ENCODE measurements around the gene TDP1.

DNA sequence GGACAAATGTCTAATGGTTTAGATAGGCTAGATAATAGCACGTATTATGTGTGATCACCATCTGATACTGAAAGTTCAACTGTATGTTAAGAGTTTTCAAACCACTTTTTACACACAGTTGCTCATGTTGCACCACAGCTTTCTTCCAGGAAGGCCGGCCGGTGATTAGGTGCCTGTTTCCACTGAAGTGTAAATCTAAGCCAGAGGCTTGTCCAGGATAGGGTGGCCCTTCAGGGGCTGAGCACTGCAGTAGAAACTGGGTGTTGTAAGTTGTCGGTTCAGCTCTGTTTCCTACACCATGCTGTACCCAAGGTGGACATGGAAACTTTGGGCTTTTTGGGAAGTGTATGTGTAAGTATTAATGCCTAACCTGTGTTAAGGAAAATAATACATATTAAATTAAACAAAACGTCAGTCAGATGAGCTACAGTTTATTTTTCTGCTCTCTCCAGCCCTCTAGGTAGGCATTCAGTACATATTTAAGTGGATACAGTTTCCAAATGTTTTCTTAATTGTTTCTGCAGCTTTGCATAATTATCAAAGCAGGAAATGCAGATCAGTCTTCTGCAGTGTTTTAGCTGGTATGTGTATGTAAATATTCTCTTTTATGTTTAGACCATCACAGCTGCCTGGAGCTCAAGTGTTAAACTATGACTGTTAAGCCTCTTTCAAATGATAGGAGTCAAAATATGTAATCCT lies 30.9 kb downstream of the TDP1 start:
- TF ChIP-seq STAT1 (IDR thresholded peaks at IDR 0.05; ENCODE audit: unreplicated experiment) (no peak), POLR2AphosphoS5 (IDR thresholded peaks at IDR 0.05; ENCODE audit: low read depth) (no peak), ZNF331 (CRISPR knock-in tag; IDR thresholded peaks at IDR 0.05; ENCODE audit: low read depth) (no peak), CREB1 (CRISPR knock-in tag; IDR thresholded peaks at IDR 0.05; ENCODE audit: low read depth) (no peak)
- TF ChIP-seq, protein P1, sequence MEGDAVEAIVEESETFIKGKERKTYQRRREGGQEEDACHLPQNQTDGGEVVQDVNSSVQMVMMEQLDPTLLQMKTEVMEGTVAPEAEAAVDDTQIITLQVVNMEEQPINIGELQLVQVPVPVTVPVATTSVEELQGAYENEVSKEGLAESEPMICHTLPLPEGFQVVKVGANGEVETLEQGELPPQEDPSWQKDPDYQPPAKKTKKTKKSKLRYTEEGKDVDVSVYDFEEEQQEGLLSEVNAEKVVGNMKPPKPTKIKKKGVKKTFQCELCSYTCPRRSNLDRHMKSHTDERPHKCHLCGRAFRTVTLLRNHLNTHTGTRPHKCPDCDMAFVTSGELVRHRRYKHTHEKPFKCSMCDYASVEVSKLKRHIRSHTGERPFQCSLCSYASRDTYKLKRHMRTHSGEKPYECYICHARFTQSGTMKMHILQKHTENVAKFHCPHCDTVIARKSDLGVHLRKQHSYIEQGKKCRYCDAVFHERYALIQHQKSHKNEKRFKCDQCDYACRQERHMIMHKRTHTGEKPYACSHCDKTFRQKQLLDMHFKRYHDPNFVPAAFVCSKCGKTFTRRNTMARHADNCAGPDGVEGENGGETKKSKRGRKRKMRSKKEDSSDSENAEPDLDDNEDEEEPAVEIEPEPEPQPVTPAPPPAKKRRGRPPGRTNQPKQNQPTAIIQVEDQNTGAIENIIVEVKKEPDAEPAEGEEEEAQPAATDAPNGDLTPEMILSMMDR (conservative IDR thresholded peaks at IDR 0.05; ENCODE audit: low read depth in 2 of 2), result no peak
- TF ChIP-seq, protein P2, sequence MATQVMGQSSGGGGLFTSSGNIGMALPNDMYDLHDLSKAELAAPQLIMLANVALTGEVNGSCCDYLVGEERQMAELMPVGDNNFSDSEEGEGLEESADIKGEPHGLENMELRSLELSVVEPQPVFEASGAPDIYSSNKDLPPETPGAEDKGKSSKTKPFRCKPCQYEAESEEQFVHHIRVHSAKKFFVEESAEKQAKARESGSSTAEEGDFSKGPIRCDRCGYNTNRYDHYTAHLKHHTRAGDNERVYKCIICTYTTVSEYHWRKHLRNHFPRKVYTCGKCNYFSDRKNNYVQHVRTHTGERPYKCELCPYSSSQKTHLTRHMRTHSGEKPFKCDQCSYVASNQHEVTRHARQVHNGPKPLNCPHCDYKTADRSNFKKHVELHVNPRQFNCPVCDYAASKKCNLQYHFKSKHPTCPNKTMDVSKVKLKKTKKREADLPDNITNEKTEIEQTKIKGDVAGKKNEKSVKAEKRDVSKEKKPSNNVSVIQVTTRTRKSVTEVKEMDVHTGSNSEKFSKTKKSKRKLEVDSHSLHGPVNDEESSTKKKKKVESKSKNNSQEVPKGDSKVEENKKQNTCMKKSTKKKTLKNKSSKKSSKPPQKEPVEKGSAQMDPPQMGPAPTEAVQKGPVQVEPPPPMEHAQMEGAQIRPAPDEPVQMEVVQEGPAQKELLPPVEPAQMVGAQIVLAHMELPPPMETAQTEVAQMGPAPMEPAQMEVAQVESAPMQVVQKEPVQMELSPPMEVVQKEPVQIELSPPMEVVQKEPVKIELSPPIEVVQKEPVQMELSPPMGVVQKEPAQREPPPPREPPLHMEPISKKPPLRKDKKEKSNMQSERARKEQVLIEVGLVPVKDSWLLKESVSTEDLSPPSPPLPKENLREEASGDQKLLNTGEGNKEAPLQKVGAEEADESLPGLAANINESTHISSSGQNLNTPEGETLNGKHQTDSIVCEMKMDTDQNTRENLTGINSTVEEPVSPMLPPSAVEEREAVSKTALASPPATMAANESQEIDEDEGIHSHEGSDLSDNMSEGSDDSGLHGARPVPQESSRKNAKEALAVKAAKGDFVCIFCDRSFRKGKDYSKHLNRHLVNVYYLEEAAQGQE (IDR thresholded peaks at IDR 0.05; ENCODE audit: unreplicated experiment), result no peak
